HepG2 (cell line): Measurements from ENCODE around the gene PRKN.

Experiments
- ASH2L ChIP-seq: fragments of 300-600, 200-600 bp; sonication (generic); IDR thresholded peaks from 2 replicates; pipeline ENCODE4 v1.7.0; 2017; ENCODE audit warnings: low read depth, mild to moderate bottlenecking, moderate library complexity, mixed read lengths, low read length; ENCODE audit not compliant: insufficient read length
- EP300 ChIP-seq, 3 experiments: sonication (generic) in 1 of 3; formaldehyde crosslinking in 1 of 3; IDR thresholded peaks; 2 replicates each; pipeline versions ENCODE4 v1.5.1 to v1.6.1; 2011 to 2020; ENCODE audit warnings: low read depth in 2 of 3, low read length in 2 of 3, borderline replicate concordance in 1 of 3, improper control_type of control experiment in 1 of 3, mild to moderate bottlenecking in 1 of 3, missing genetic modification reagents in 1 of 3, moderate library complexity in 1 of 3
- GABPA ChIP-seq, 2 experiments: IDR thresholded peaks; 2 replicates each; pipeline ENCODE4 v1.6.1; 2011 to 2016; ENCODE audit warnings: low read depth in 2 of 2, low read length in 1 of 2, missing biosample characterization in 1 of 2, missing genetic modification characterization in 1 of 2
- HCFC1 ChIP-seq: fragments of 150-350 bp; IDR thresholded peaks from 2 replicates; pipeline ENCODE4 v1.6.1; 2014; ENCODE audit warnings: low read depth, low read length
- HDAC2 ChIP-seq: sonication (generic); formaldehyde crosslinking; IDR thresholded peaks from 2 replicates; pipeline ENCODE4 v1.4.0; 2020; ENCODE audit warnings: missing genetic modification reagents
- KLF9 ChIP-seq: IDR thresholded peaks from 2 replicates; pipeline ENCODE4 v1.6.1; 2016; ENCODE audit warnings: low read depth
- MED8 ChIP-seq: sonication (generic); formaldehyde crosslinking; IDR thresholded peaks from 2 replicates; pipeline ENCODE4 v1.8.1; 2023; ENCODE audit warnings: mild to moderate bottlenecking, missing genetic modification reagents; ENCODE audit not compliant: insufficient replicate concordance
- NR1H2 ChIP-seq: sonication (generic); formaldehyde crosslinking; IDR thresholded peaks from 2 replicates; pipeline ENCODE4 v1.8.1; 2022; ENCODE audit warnings: low read depth, missing genetic modification reagents, borderline replicate concordance
- ZNF567 ChIP-seq: sonication (generic); formaldehyde crosslinking; IDR thresholded peaks from 2 replicates; pipeline ENCODE4 v1.8.1; 2023; ENCODE audit warnings: mild to moderate bottlenecking, missing genetic modification reagents, borderline replicate concordance
- TF ChIP-seq, protein P1 (sequence below): sonication (generic); formaldehyde crosslinking; IDR thresholded peaks from 2 replicates; pipeline ENCODE4 v1.5.0; 2020; ENCODE audit warnings: mild to moderate bottlenecking, missing genetic modification reagents, moderate library complexity
- TF ChIP-seq, protein P2 (sequence below): sonication (generic); IDR thresholded peaks from 2 replicates; pipeline ENCODE4 v1.6.1; 2016; ENCODE audit warnings: low read depth, borderline replicate concordance
- TF ChIP-seq, protein P3 (sequence below): sonication (generic); formaldehyde crosslinking; IDR thresholded peaks from 2 replicates; pipeline ENCODE4 v1.4.0; 2020; ENCODE audit warnings: missing genetic modification reagents
- TF ChIP-seq, protein P4 (sequence below): sonication (generic); formaldehyde crosslinking; IDR thresholded peaks from 2 replicates; pipeline ENCODE4 v1.4.0; 2020; ENCODE audit warnings: mild to moderate bottlenecking, missing genetic modification reagents
- TF ChIP-seq, protein P5 (sequence below): sonication (generic); formaldehyde crosslinking; IDR thresholded peaks from 2 replicates; pipeline ENCODE4 v1.8.1; 2023; ENCODE audit warnings: missing genetic modification reagents, mild to moderate bottlenecking, borderline replicate concordance

DNA sequence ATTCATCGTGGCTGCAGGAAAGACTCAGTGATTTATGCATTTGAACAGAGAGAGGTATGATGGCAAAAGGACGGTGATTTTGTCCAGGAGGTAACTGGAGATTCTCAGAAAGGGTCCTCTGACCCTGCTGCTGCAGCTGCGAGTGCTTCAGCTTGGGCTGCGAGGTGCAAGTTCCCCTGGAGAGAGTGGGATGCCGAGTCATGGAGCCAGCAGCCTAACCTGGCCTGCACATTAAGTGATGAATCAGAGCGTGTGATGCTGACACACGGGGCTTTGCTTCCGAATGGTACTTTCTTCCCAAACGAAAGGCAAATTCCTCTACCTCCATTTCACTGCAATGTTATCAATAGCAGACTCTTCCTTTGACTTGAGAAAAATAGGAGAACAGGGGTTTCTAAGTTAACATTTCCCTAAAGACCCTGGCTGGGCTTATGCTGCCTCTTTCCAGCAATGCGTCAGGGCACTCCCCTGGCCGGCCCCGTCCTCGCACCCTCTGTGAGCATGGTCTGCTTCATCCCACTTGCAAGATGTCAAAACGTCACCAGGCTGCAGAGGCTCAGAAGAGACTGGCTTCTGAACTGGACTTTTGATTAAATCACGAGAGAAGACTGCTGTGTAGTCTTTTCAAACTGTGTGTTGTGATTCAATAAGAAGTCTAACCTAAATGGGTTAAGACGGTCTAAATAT lies 825.7 kb downstream of the PRKN start:
- no peak for TF ChIP-seq MED8
- TF ChIP-seq, protein P1, sequence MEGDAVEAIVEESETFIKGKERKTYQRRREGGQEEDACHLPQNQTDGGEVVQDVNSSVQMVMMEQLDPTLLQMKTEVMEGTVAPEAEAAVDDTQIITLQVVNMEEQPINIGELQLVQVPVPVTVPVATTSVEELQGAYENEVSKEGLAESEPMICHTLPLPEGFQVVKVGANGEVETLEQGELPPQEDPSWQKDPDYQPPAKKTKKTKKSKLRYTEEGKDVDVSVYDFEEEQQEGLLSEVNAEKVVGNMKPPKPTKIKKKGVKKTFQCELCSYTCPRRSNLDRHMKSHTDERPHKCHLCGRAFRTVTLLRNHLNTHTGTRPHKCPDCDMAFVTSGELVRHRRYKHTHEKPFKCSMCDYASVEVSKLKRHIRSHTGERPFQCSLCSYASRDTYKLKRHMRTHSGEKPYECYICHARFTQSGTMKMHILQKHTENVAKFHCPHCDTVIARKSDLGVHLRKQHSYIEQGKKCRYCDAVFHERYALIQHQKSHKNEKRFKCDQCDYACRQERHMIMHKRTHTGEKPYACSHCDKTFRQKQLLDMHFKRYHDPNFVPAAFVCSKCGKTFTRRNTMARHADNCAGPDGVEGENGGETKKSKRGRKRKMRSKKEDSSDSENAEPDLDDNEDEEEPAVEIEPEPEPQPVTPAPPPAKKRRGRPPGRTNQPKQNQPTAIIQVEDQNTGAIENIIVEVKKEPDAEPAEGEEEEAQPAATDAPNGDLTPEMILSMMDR (CRISPR knock-in tag): no peak
- TF ChIP-seq, protein P2, sequence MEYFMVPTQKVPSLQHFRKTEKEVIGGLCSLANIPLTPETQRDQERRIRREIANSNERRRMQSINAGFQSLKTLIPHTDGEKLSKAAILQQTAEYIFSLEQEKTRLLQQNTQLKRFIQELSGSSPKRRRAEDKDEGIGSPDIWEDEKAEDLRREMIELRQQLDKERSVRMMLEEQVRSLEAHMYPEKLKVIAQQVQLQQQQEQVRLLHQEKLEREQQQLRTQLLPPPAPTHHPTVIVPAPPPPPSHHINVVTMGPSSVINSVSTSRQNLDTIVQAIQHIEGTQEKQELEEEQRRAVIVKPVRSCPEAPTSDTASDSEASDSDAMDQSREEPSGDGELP: no peak
- TF ChIP-seq HCFC1: no peak
- no peak for TF ChIP-seq ZNF567 (CRISPR knock-in tag)
- TF ChIP-seq NR1H2 (CRISPR knock-in tag): no peak
- no peak for TF ChIP-seq ASH2L
- TF ChIP-seq, protein P3, sequence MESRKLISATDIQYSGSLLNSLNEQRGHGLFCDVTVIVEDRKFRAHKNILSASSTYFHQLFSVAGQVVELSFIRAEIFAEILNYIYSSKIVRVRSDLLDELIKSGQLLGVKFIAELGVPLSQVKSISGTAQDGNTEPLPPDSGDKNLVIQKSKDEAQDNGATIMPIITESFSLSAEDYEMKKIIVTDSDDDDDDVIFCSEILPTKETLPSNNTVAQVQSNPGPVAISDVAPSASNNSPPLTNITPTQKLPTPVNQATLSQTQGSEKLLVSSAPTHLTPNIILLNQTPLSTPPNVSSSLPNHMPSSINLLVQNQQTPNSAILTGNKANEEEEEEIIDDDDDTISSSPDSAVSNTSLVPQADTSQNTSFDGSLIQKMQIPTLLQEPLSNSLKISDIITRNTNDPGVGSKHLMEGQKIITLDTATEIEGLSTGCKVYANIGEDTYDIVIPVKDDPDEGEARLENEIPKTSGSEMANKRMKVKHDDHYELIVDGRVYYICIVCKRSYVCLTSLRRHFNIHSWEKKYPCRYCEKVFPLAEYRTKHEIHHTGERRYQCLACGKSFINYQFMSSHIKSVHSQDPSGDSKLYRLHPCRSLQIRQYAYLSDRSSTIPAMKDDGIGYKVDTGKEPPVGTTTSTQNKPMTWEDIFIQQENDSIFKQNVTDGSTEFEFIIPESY (CRISPR knock-in tag): no peak
- no peak for TF ChIP-seq HDAC2 (CRISPR knock-in tag)
- no peak for TF ChIP-seq KLF9 (CRISPR knock-in tag)
- TF ChIP-seq GABPA (IDR thresholded peaks at IDR 0.05; ENCODE audit: low read depth, low read length): no peak
- TF ChIP-seq GABPA (CRISPR knock-in tag; IDR thresholded peaks at IDR 0.05; ENCODE audit: low read depth): no peak
- TF ChIP-seq, protein P4, sequence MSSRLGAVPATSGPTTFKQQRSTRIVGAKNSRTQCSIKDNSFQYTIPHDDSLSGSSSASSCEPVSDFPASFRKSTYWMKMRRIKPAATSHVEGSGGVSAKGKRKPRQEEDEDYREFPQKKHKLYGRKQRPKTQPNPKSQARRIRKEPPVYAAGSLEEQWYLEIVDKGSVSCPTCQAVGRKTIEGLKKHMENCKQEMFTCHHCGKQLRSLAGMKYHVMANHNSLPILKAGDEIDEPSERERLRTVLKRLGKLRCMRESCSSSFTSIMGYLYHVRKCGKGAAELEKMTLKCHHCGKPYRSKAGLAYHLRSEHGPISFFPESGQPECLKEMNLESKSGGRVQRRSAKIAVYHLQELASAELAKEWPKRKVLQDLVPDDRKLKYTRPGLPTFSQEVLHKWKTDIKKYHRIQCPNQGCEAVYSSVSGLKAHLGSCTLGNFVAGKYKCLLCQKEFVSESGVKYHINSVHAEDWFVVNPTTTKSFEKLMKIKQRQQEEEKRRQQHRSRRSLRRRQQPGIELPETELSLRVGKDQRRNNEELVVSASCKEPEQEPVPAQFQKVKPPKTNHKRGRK (CRISPR knock-in tag): no peak
- TF ChIP-seq, protein P5, sequence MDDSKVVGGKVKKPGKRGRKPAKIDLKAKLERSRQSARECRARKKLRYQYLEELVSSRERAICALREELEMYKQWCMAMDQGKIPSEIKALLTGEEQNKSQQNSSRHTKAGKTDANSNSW: no peak
- no peak for TF ChIP-seq EP300 (IDR thresholded peaks at IDR 0.05; ENCODE audit: low read depth in 2 of 2, low read length in 2 of 2)
- TF ChIP-seq EP300 (CRISPR knock-in tag; IDR thresholded peaks at IDR 0.05; ENCODE audit: borderline replicate concordance): no peak
